GM12892 (cell line): ENCODE measurements around the gene CACHD1.

Source experiments
- POLR2AphosphoS5 ChIP-seq: IDR thresholded peaks from 2 replicates; pipeline ENCODE4 v1.6.1; 2011; ENCODE audit warnings: low read depth, low read length, control low read depth
- TAF1 ChIP-seq: IDR thresholded peaks from 2 replicates; pipeline ENCODE4 v1.6.1; 2011; ENCODE audit warnings: low read depth, mild to moderate bottlenecking, control low read depth, low read length, borderline replicate concordance

- TF ChIP-seq TAF1 (no peak), POLR2AphosphoS5 (no peak)
Measured at GRCh38 chr1:64569411-64569810, 99.5 kb downstream of the CACHD1 start.
